KMS-11 (cell line): ENCODE results near the gene PDZRN3.

Experiments
- H2AFZ ChIP-seq: fragments of 200-600 bp; sonication (generic); 2 replicates; pipeline ENCODE4 v1.6.1; 2016; ENCODE audit warnings: antibody characterized with exemption, mixed run types, low read depth
- H3K27ac ChIP-seq: fragments of 200-600 bp; sonication (generic); 2 replicates; pipeline ENCODE4 v1.6.1; 2016; ENCODE audit warnings: mild to moderate bottlenecking, mixed run types
- H3K27me3 ChIP-seq: fragments of 200-600 bp; sonication (generic); 2 replicates; pipeline ENCODE4 v1.6.1; 2017; ENCODE audit warnings: mild to moderate bottlenecking, low read depth, mixed run types, moderate library complexity; ENCODE audit not compliant: insufficient read depth
- H3K36me3 ChIP-seq: fragments of 200-600 bp; sonication (generic); 2 replicates; pipeline ENCODE4 v1.6.1; 2017; ENCODE audit warnings: mild to moderate bottlenecking, mixed run types; ENCODE audit not compliant: insufficient read depth
- H3K4me1 ChIP-seq: fragments of 200-600 bp; sonication (generic); 2 replicates; pipeline ENCODE4 v1.6.1; 2016; ENCODE audit warnings: mild to moderate bottlenecking, low read depth, mixed run types; ENCODE audit not compliant: poor library complexity, severe bottlenecking
- H3K4me2 ChIP-seq: fragments of 200-600 bp; sonication (generic); 2 replicates; pipeline ENCODE4 v1.7.0; 2016; ENCODE audit warnings: mild to moderate bottlenecking, mixed run types
- H3K4me3 ChIP-seq: fragments of 200-600 bp; sonication (generic); IDR thresholded peaks from 2 replicates; pipeline ENCODE4 v1.6.1; 2017; ENCODE audit warnings: low read depth, low read length, mixed read lengths; ENCODE audit not compliant: insufficient read depth
- H3K79me2 ChIP-seq: fragments of 200-600 bp; sonication (generic); 2 replicates; pipeline ENCODE4 v1.6.1; 2016; ENCODE audit warnings: low read depth, mixed run types; ENCODE audit not compliant: insufficient read depth
- H3K9ac ChIP-seq: fragments of 200-600 bp; sonication (generic); 2 replicates; pipeline ENCODE4 v1.6.1; 2016; ENCODE audit warnings: mild to moderate bottlenecking, mixed run types
- H4K20me1 ChIP-seq: fragments of 200-600 bp; sonication (generic); 2 replicates; pipeline ENCODE4 v1.6.1; 2016; ENCODE audit warnings: mild to moderate bottlenecking, mixed run types; ENCODE audit not compliant: insufficient read depth
- TF ChIP-seq, protein P1 (sequence below): fragments of 200-600 bp; sonication (generic); conservative IDR thresholded peaks from 2 replicates; pipeline ENCODE4 v1.6.1; 2017; ENCODE audit warnings: low read depth, mild to moderate bottlenecking, antibody characterized with exemption, low read length, moderate library complexity, mixed read lengths

Gene PDZRN3

GRCh38 chr3:73500321-73500720, 124.4 kb downstream of the PDZRN3 start:
- H4K20me1 ChIP-seq, result no peaks in the 10 kb centered on the region
- no peak overlapping the region for H2AFZ ChIP-seq
- H3K27me3 ChIP-seq, result no peaks in the 10 kb centered on the region
- no peak overlapping the region for H3K27ac ChIP-seq
- no peak overlapping the region for H3K4me3 ChIP-seq
- H3K9ac ChIP-seq, result no peak overlapping the region
- no peaks in the 10 kb centered on the region for H3K79me2 ChIP-seq
- H3K4me2 ChIP-seq, result no peak overlapping the region
- H3K36me3 ChIP-seq, result no peaks in the 10 kb centered on the region
- H3K4me1 ChIP-seq, result peaks cover 16% of the 10 kb centered on the region
- TF ChIP-seq, protein P1, sequence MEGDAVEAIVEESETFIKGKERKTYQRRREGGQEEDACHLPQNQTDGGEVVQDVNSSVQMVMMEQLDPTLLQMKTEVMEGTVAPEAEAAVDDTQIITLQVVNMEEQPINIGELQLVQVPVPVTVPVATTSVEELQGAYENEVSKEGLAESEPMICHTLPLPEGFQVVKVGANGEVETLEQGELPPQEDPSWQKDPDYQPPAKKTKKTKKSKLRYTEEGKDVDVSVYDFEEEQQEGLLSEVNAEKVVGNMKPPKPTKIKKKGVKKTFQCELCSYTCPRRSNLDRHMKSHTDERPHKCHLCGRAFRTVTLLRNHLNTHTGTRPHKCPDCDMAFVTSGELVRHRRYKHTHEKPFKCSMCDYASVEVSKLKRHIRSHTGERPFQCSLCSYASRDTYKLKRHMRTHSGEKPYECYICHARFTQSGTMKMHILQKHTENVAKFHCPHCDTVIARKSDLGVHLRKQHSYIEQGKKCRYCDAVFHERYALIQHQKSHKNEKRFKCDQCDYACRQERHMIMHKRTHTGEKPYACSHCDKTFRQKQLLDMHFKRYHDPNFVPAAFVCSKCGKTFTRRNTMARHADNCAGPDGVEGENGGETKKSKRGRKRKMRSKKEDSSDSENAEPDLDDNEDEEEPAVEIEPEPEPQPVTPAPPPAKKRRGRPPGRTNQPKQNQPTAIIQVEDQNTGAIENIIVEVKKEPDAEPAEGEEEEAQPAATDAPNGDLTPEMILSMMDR, result no peak

DNA sequence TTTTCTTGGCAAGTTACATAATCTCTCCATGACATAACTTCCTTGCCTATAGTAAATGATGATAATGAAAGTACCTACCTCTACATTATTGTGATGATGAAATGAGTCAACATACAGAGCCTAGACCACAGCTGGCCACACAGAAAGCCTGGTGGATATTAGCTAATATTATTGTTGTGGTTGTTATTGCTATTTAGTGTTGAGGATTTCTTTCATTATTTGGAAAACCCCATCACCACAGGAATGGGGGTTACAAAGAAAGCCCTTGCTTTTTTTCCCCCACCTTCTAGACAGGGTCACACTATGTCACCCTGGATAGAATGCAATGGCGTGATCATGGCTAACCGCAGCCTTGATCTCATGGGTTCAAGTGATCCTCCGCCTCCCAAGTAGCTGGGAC, 125.0 kb downstream of the PDZRN3 start:
- Histone ChIP-seq H3K4me3 (no peak overlapping the region), H3K36me3 (no peaks in the 10 kb centered on the region), H3K4me1 (peaks cover 16% of the 10 kb centered on the region), H4K20me1 (no peaks in the 10 kb centered on the region), H3K9ac (no peak overlapping the region), H3K79me2 (no peaks in the 10 kb centered on the region), H3K4me2 (no peak overlapping the region), H3K27me3 (no peaks in the 10 kb centered on the region), H3K27ac (no peak overlapping the region), H2AFZ (no peak overlapping the region)
- TF ChIP-seq, protein P1, result no peak

GRCh38 chr3:73498764-73499622, 125.7 kb downstream of the PDZRN3 start:
- Histone ChIP-seq H3K79me2 (no peaks in the 10 kb centered on the region), H3K4me2 (no peak overlapping the region), H3K27ac (no peak overlapping the region), H3K36me3 (no peaks in the 10 kb centered on the region), H3K27me3 (no peaks in the 10 kb centered on the region), H3K4me3 (no peak overlapping the region), H2AFZ (no peak overlapping the region), H3K9ac (no peak overlapping the region), H3K4me1 (peaks cover 13% of the 10 kb centered on the region), H4K20me1 (no peaks in the 10 kb centered on the region)
- TF ChIP-seq, protein P1, result no peak

DNA sequence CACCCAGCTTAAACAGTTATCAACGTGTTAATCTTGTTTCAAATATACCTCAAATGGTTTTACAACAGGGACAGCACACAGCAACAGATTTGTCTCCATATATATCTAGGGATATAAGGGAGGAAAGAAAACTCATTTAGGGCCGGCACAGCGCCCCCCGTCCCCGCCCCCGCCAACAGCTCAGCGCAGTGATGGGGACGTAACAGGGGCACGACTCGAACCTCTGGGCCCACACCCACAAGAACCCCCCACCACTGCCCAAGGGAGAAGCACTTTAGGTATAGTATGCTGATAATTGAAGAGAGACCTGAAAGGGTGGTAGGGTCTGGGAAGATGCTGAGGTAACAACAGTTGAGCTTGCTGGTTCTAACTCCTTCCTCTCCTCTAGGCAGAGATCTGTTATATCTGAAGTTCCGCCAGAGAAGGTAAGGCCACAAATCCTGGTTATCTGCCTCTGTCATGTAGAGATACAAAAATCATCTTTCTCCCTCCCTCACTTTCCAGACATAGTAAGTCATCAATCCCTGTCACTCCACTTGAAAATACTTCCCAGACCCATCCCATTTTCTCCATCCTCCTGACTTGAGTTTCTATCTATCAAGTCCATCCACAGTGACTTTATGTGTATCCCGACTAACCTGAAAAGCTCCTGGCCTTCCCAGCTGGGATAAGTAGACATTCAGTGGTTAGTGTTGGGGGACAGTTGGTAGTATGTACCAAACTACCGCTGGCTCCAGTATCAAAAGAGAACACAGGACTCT, 126.9 kb downstream of the PDZRN3 start:
- H3K4me2 ChIP-seq, result no peak overlapping the region
- no peak overlapping the region for H3K27ac ChIP-seq
- no peaks in the 10 kb centered on the region for H4K20me1 ChIP-seq
- H3K36me3 ChIP-seq, result no peaks in the 10 kb centered on the region
- H3K4me1 ChIP-seq, result peaks cover 1% of the 10 kb centered on the region
- no peak overlapping the region for H2AFZ ChIP-seq
- H3K27me3 ChIP-seq, result no peaks in the 10 kb centered on the region
- no peak overlapping the region for H3K4me3 ChIP-seq
- H3K79me2 ChIP-seq, result no peaks in the 10 kb centered on the region
- TF ChIP-seq, protein P1, result no peak
- H3K9ac ChIP-seq, result no peak overlapping the region
